NCI-H1694 (cell line): ENCODE data around the gene EFR3B.
"Not testable (repeated sequence)": the region's sequence is repeated elsewhere in the genome, so short reads cannot be mapped to it uniquely, and the experiment has no call there.

ENCODE experiments used
- DNase-seq: peaks from one replicate; lab custom pipeline; 2025; lab: John Stamatoyannopoulos, UW

EFR3B gene

GRCh38 chr2:25150993-25151392, 109.1 kb downstream of the EFR3B start:
- DNase-seq: not testable (repeated sequence)

GRCh38 chr2:25151718-25152117, 109.8 kb downstream of the EFR3B start:
- no peak for DNase-seq

- no peak for DNase-seq
Measured at GRCh38 chr2:25155401-25155800, 113.5 kb downstream of the EFR3B start.

GRCh38 chr2:25158096-25158852, 116.4 kb downstream of the EFR3B start:
- no peak for DNase-seq

GRCh38 chr2:25159949-25160348, 118.1 kb downstream of the EFR3B start:
- DNase-seq: no peak

- DNase-seq: no peak
Measured at GRCh38 chr2:25160376-25160775, 118.5 kb downstream of the EFR3B start.

DNA sequence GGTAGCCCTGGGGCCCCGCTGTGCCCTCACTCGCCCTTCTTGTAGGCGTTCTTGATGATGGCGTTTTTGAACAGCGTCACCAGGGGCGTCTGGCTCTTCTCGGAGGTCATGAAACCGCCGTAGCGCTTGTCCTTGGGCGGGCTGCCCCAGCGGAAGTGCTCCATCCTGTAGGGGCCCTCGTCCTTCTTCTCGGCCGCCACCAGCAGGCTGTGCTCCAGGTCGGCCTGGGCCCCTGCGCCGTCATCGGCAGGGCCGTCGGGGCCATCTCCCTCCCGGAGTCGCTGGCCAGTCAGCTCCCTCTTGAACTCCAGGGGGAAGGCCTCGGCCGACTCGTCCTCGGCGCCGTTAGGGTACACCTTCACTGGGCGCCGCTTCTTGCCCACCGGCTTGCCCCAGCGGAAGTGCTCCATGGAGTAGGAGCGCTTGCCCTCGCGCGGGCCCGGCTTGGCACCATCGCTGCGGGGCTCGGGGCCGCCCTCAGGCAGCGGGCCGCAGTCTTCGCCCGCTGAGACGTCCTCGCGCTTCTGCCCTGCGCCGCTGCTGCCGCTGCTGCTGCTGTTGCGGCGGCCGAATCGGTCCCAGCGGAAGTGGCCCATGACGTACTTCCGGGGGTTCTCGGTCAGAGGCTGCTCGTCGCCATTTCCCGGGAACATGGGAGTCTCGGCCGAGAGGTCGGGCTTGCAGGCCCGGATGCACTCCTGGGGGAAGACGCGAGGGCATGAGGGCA, 119.3 kb downstream of the EFR3B start:
- DNase-seq: no peak

DNA sequence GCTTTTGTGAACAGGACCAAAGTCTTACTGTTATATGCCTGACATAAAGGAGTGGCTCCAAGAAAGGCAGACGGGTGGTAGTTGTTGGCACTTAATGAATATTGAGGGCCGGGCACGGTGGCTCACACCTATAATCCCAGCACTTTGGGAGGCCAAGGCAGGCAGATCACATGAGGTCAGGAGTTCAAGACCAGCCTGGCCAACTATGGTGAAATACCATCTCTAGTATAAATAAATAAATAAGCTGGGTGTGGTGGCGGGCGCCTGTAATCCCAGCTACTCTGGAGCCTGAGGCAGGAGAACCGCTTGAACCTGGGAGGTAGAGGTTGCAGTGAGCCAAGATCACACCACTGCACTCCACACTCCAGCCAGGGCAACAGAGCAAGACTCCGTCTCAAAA, 120.2 kb downstream of the EFR3B start:
- DNase-seq: not testable (repeated sequence)

- no peak for DNase-seq
Measured at GRCh38 chr2:25164561-25164960, 122.7 kb downstream of the EFR3B start.

DNA sequence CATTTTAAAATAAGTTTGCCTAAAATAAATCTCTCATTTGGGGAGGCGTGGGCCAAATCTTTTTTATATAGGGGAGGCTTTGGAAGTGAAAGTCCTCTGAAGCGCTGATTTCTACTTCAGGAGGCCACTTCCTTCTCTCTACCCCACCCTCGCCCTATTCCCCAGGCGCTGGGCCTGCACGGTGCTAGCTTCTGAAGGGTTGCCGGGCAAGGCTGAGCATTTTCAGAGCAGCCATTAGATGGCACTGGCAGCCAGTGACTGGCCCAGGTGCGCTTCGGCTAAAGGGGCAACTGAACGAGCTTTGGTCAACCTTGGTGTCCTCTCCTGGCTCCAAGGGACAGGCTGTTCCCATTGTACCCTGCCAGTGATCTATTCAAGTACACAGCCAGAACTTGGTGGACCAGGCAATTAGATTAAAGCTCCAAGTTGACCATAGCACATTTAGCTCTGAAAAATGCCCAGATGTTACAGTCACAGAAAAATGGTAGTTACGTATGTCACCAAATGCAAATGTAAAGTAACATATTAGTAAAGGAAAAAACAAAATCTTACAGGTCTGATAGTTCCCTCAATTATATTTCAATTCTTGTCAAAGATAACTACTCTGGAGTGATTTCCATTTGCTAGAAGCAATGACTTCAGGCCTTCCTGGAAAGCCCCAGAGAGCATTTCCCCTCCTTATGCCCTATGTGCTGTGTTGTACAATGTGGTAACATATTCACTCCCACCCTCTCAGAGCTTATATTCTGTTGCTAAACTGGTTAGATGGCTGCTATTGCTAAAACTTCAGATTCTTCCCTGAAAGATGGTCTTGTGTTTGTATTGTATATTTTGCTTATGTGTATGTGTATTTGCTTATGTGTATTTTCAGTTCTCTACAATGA, 124.4 kb downstream of the EFR3B start:
- no peak for DNase-seq

- DNase-seq: no peak
Measured at GRCh38 chr2:25168256-25169072, 126.6 kb downstream of the EFR3B start, which contains the start of gene POMC. POMC (minus strand) TSS chr2:25168580; CDS start chr2:25164772, 3,808 bp downstream.

- DNase-seq: no peak
Measured at GRCh38 chr2:25169073-25169470, 127.2 kb downstream of the EFR3B start.

- DNase-seq: no peak
Measured at GRCh38 chr2:25170888-25171287, 129.0 kb downstream of the EFR3B start.

DNA sequence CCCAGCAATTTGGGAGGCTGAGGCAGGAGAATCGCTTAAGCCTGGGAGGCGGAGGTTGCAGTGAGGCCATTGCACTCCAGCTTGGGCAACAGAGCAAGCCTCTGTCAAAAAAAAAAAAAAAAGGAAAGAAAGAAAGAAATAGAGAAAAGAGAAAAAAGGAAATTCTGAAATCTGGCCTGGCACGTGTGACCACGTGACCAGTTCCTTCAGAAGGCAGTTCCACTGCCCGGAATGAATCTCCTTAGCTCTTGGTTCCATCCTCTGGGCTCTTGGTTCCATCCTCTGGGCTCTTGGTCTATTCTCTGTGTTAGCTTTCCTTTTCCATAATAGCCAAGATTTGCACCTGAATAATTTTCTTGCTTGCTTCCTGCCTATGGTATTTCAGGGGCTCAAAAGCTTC, 131.8 kb downstream of the EFR3B start:
- DNase-seq: no peak

- DNase-seq: no peak
Measured at GRCh38 chr2:25174192-25174861, 132.5 kb downstream of the EFR3B start.

DNA sequence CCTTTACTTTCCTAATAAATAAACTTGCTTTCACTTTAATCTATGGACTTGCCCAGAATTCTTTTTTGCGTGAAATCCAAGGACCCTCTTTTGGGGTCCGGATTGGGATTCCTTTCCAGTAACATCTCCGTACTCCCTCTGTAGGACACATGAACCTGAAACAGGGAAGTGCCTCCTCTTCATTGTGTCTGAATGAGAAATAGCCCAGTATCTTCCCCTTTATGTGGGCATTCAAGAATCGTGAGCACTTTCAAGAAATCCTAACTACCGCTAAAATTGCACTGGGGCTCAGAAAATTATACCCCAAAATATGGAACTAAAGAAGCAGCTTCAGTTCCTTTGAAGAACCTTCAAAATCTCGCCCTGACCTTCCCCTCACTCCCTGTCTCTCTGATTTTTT, 134.3 kb downstream of the EFR3B start:
- no peak for DNase-seq

DNA sequence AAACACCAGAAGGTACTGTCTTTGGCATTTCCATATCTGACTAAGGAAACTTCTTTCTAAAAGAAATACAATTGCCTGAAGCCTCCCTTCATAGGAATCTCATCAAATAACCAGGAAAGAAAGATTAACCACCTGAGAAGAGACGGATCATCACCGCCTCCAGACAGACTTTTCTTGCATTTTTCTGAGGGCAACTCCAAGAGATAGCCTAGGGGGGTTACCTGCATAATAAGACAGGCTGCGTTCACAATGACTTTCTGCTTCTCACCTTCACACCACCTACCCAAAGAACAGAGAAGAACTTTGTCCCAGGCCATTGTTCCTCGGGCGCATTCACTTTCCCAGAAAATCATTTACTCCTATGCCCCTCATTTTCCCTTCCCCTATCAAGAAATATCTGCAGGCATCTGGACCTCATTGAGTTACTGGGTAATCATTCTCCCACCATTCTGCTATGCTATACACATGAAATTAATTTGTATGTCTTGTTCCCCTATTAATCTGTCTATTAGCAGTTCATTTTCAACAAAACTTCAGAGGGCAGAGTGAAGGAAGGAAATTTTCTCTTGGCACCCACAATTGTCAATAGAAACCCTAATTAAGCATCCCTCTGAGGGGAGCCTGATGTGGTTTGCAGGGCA, 134.8 kb downstream of the EFR3B start:
- no peak for DNase-seq

- no peak for DNase-seq
Measured at GRCh38 chr2:25177211-25177611, 135.3 kb downstream of the EFR3B start.

DNA sequence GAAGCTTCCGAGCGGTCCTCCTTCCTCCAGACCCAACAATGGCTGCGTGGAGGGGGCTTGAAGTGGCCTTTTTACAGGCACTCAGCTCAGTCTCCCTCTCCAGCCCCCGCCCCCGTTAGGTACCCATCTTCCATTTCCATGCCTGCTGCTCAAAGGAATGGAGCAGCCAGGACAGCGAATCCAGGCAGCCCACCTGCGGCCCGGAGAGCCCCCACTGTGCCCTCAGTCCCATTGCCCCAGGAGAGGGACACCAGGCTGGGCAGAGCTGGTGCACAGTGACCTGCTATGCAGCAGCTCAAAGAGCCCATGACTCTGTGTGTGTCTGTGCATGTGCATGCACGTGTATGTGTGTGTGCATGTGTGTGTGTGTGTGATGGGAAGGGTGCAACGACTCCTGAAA, 137.1 kb downstream of the EFR3B start:
- no peak for DNase-seq

DNA sequence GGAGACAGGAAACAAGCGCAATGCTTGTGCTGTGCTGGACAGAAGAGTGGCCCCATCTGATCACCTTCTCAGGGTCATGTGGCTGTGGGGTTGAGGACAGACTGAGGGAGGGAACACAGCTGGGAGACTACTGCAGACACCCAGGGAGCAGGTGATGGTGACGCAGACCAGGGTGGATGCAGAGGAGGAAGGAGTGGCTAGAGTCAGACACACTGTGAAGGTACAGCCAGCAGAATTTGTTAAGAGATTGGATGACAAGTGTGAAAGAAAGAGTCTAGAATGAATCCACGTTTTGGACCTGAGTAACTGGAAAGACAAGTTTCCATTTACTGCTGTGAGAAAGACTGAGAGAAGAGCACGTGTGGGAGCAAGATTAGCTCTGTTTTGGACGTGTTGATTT, 142.4 kb downstream of the EFR3B start:
- no peak for DNase-seq
